Measurements from ENCODE around the gene SLC25A12. TPM values are rescaled to one million over a fixed set of nuclear protein-coding genes. Genes with fewer than 3 reads are reported as not detected.
A peak's percentile ranks its signal among the peaks of the same experiment; 100 is the strongest.

Gene SLC25A12
- polyA plus RNA-seq (2012; rRNA removed): 13.0 and 18.8 TPM in 2 replicates
- polyA plus RNA-seq (2012; cell fraction: cytosol; rRNA removed): 14.9 and 16.2 TPM in 2 replicates
- polyA plus RNA-seq (2012; cell fraction: nucleus; rRNA removed): 14.9 and 27.9 TPM in 2 replicates

GRCh38 chr2:171893824-171894611, at the start of gene SLC25A12:
TSS of gene SLC25A12 (minus strand) at chr2:171894244. CDS start at chr2:171894214, 30 bp downstream.
- peak; percentile 94 for DNase-seq
- peak within 1 kb of the TSS; percentile 86 to 94 for H3K4me3 ChIP-seq (ENCODE audit: low read depth in 2 of 2, low read length in 1 of 2)
- WGBS (ENCODE audit: low lambda C conversion rate): 1% methylated on average over 14 of the region's 63 CpGs
- no peaks in the 10 kb centered on the region for H3K9me3 ChIP-seq
- no peaks in the 10 kb centered on the region for H3K9me2 ChIP-seq
- H3K9ac ChIP-seq: peak within 1 kb of the TSS; percentile 74
- POLR2A ChIA-PET: interaction anchor here (1.2 kb wide), 1 partner anchor 18 kb away, joined by 3 read pairs; no protein-coding TSS in a partner anchor
- H3F3A ChIP-seq (replicated peaks; ENCODE audit: insufficient read depth): peaks cover 6% of the 10 kb centered on the region
- peak within 1 kb of the TSS; percentile 78 for H3K4me2 ChIP-seq
- peaks cover 0 to 3% of the 10 kb centered on the region in 2 experiments for H3K36me3 ChIP-seq (replicated peaks in 1 of 2; ENCODE audit: control insufficient read depth in 1 of 2, insufficient read depth in 2 of 2, low read length in 1 of 2)
- peaks cover 0 to 3% of the 10 kb centered on the region in 2 experiments; a peak in 3 of 4 replicates for H3K4me1 ChIP-seq (ENCODE audit: control insufficient read depth in 1 of 2, insufficient read depth in 2 of 2, low read depth in 1 of 2, low read length in 1 of 2)
- peak within 1 kb of the TSS; percentile 99 for H2AFZ ChIP-seq (ENCODE audit: low read depth)
- CTCF ChIA-PET: interaction anchor here (0.7 to 1.1 kb wide), 5 partner anchors 17 to 210 kb away, joined by 3 to 4 read pairs (median 3); partner anchors contain the start of gene DLX2
- no peaks in the 10 kb centered on the region for H3K27me3 ChIP-seq (ENCODE audit: insufficient read depth)
- peak within 1 kb of the TSS; percentile 48 to 65 for H3K27ac ChIP-seq (ENCODE audit: low read depth in 2 of 2, low read length in 1 of 2)
- TF ChIP-seq MAX (IDR thresholded peaks at IDR 0.05; ENCODE audit: low read depth): peak; percentile 23; the same call in 1 of the 2 replicates
- TF ChIP-seq GABPA (IDR thresholded peaks at IDR 0.05; ENCODE audit: low read depth): no peak
- no peak for TF ChIP-seq CTCF (IDR thresholded peaks at IDR 0.05)
- peak; percentile 13; the same call in 1 of the 2 replicates for TF ChIP-seq RCOR1 (IDR thresholded peaks at IDR 0.05; ENCODE audit: low read length)
- TF ChIP-seq FOXM1 (IDR thresholded peaks at IDR 0.05; ENCODE audit: low read depth): no peak
- TF ChIP-seq NRF1 (IDR thresholded peaks at IDR 0.05; ENCODE audit: low read depth, low read length): peak; percentile 37; the same call in 1 of the 2 replicates
- no peak for TF ChIP-seq TCF12 (IDR thresholded peaks at IDR 0.05)
- TF ChIP-seq TAF1 (IDR thresholded peaks at IDR 0.05; ENCODE audit: borderline replicate concordance, low read depth, low read length): 0 out of 2 replicates have a peak, but pooled peaks have one; percentile 46
- no peak for TF ChIP-seq GATA2 (CRISPR knock-in tag; IDR thresholded peaks at IDR 0.05)
- peak; percentile 95 for TF ChIP-seq MXI1 (IDR thresholded peaks at IDR 0.05; ENCODE audit: low read depth, low read length)
- TF ChIP-seq EP300 (IDR thresholded peaks at IDR 0.05; ENCODE audit: borderline replicate concordance in 1 of 2, low read depth in 1 of 2, low read length in 1 of 2): no peak
- peak; percentile 83 for TF ChIP-seq YY1 (IDR thresholded peaks at IDR 0.05; ENCODE audit: low read depth)
- TF ChIP-seq POLR2AphosphoS5 (IDR thresholded peaks at IDR 0.05; ENCODE audit: low read depth, low read length): 0 out of 2 replicates have a peak, but pooled peaks have one; percentile 41
- peak; percentile 87; the same call in 1 of the 2 replicates for TF ChIP-seq SIN3A (IDR thresholded peaks at IDR 0.05; ENCODE audit: borderline replicate concordance, low read depth, low read length)
- H4K20me1 ChIP-seq (ENCODE audit: insufficient read depth): no peaks in the 10 kb centered on the region
- H3K79me2 ChIP-seq (ENCODE audit: insufficient read depth): peaks cover 5% of the 10 kb centered on the region; the same call in 1 of the 2 replicates

- H3K36me3 ChIP-seq (replicated peaks in 1 of 2; ENCODE audit: control insufficient read depth in 1 of 2, insufficient read depth in 2 of 2, low read length in 1 of 2): peaks cover 0 to 11% of the 10 kb centered on the region in 2 experiments
- H3K27ac ChIP-seq (ENCODE audit: low read depth in 2 of 2, low read length in 1 of 2): no peak overlapping the region
- no peak for DNase-seq
- H3K9me3 ChIP-seq: no peaks in the 10 kb centered on the region
- H2AFZ ChIP-seq (ENCODE audit: low read depth): no peak overlapping the region
- peaks cover 84% of the 10 kb centered on the region for H3K79me2 ChIP-seq (ENCODE audit: insufficient read depth)
- no peaks in the 10 kb centered on the region for H3K27me3 ChIP-seq (ENCODE audit: insufficient read depth)
- H3K4me1 ChIP-seq (ENCODE audit: control insufficient read depth in 1 of 2, insufficient read depth in 2 of 2, low read depth in 1 of 2, low read length in 1 of 2): no peaks in the 10 kb centered on the region
- WGBS (ENCODE audit: low lambda C conversion rate): 100% methylated on average over 6 of the region's 6 CpGs
- ChIA-PET POLR2A (no interaction called here), CTCF (interaction anchor here (1.5 kb wide), 1 partner anchor 19 kb away, joined by 3 read pairs; the partner anchor contains the start of gene HAT1)
- H3K4me2 ChIP-seq: no peak overlapping the region
- H3K4me3 ChIP-seq (ENCODE audit: low read depth in 2 of 2, low read length in 1 of 2): no peak overlapping the region
- H3K9ac ChIP-seq: no peak overlapping the region
- H3K9me2 ChIP-seq: no peaks in the 10 kb centered on the region
- H4K20me1 ChIP-seq (ENCODE audit: insufficient read depth): no peaks in the 10 kb centered on the region
- peaks cover under 1% of the 10 kb centered on the region for H3F3A ChIP-seq (replicated peaks; ENCODE audit: insufficient read depth)
- TF ChIP-seq CTCF (IDR thresholded peaks at IDR 0.05) (no peak), EP300 (IDR thresholded peaks at IDR 0.05; ENCODE audit: borderline replicate concordance in 1 of 2, low read depth in 1 of 2, low read length in 1 of 2) (no peak), NFIC (IDR thresholded peaks at IDR 0.05; ENCODE audit: borderline replicate concordance) (no peak), JUND (IDR thresholded peaks at IDR 0.05) (no peak), CHD2 (IDR thresholded peaks at IDR 0.05; ENCODE audit: low read length, partially characterized antibody) (no peak), PBX3 (IDR thresholded peaks at IDR 0.05) (no peak), MXI1 (IDR thresholded peaks at IDR 0.05; ENCODE audit: low read depth, low read length) (no peak)
Observed at GRCh38 chr2:171941316-171941699, 47.3 kb upstream of the SLC25A12 start.
